Measurements from ENCODE around the gene CD46.
"Not testable (repeated sequence)": the region's sequence is repeated elsewhere in the genome, so short reads cannot be mapped to it uniquely, and the experiment has no call there.

Gene CD46

DNA sequence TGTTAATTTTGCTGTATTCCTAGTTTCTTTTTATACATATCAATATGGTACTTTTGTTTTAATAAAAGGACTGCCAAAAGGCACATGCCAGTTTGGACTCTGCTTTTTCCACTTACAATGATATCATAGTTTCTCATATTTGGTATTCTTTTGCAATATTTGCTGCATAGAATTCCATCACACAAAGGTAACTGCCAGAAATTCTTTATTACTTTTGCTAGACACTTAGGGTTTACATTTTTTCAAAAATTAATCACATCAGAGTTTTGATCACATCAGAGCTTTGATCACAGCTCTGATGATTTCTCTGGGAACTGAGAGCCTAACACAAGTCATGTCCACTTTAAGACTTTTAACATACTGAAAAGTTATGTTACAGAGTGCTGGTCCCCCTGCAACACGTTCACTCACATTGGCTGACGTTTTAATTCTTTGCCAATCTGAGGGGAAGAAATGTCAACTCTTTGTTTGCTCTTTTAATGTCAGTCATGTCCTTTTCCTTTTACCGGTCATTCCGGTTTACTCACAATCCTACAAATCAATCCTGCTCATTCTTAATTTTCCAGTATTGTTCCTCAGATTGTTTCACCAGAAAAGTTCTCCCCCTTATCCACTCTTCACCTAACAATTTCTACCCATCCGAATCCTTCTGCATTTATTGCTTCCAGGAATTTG lies 1.1 kb upstream of the CD46 start:
- intact Hi-C loops (cut with DNase I): loop anchor here (5.0 kb wide), 2 partner anchors 47 to 117 kb away; no protein-coding TSS in a partner anchor
- DNase-seq: no peak

DNA sequence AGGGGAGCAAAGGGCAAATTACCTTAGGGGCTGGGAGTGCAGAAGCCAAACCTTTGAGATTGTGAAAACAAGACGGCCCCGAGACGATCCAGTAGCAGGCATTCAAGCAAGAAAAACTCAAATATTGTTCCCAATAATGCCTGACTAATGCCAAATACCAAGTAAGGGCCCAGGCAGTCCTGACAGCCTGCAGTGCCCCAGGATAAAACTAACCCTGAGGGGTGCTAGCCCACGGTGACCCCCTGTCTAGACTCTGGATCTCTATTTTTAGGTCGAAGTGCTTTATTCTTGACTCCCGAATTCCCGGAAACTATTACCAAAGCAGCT lies 428 bp upstream of the CD46 start:
- not testable (repeated sequence) for DNase-seq
- intact Hi-C loops (cut with DNase I): loop anchor here (5.0 kb wide), 2 partner anchors 46 to 116 kb away; no protein-coding TSS in a partner anchor

GRCh38 chr1:207752456-207752998 lies 673 bp downstream of the CD46 start:
- DNase-seq: peak in 1 of 10 donors; percentile 82
- intact Hi-C loops (cut with DNase I): loop anchor here (5.0 kb wide), 2 partner anchors 45 to 115 kb away; no protein-coding TSS in a partner anchor

DNA sequence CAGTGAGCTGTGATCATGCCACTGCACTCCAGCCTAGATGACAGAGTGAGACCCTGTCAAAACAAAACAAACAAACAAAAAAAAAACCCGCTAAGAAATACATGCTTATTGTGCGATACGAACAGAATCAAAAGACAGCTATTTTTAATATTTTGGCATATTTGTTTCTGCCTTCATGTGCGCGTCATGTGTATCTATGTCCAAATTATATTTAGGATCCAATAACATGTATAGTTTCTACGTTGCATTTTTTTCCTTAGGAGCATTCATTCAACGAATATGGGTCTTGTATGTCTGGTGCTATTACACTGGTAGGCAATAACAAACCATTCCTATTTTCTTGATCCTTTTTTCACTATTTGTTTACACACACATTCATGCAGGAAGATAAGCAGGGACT lies 1.8 kb downstream of the CD46 start:
- no peak for DNase-seq
- intact Hi-C loops (cut with DNase I): loop anchor here (5.0 kb wide), 2 partner anchors 44 to 114 kb away; no protein-coding TSS in a partner anchor

- no peak for DNase-seq
- intact Hi-C loops (cut with DNase I): loop anchor here (5.0 kb wide), 2 partner anchors 43 to 113 kb away; no protein-coding TSS in a partner anchor
Observed at GRCh38 chr1:207754011-207754410, 2.2 kb downstream of the CD46 start.

GRCh38 chr1:207754974-207755700 lies 3.3 kb downstream of the CD46 start:
- no peak for DNase-seq
- intact Hi-C loops (cut with DNase I): loop anchor here (5.0 kb wide), 2 partner anchors 42 to 112 kb away; no protein-coding TSS in a partner anchor

DNA sequence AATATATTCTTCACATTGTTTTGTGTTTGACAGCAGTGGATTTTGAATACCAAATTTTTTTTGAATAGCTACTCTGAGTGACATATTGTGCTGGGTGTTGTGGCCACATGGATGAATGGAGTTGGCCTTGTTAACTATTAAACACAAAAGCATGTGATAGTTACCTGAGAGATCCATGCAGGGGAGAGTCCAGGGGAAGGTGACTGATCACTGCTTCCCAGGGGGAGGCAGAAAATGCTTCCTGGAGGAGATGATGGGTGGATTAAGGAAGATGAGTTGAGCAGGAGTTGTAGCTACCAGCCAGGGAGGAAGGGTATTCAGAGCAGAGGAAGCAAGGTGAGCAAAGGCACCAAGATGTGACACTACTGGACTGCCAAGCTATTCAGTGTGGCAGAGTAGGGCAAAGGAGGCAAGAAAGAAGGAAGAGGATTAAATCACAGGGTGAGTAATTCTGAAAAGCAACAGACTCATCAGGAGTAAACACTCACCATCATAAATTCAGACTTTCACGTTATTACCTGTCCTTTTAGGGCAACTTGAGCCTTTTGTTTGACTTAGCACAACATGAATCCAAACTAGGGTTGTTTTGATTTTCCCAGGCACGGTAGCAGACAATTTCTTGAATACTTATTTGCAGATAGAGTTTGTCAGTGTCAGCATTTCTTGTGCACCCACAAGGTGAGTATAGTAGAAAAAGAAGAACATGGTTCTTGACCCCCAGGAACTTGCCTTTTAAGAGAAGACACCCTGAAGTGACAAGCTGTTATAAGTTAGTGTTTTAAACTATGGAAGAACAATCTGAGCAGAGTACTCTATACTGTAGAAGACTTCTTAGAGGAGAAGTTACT lies 4.2 kb downstream of the CD46 start:
- DNase-seq: no peak
- intact Hi-C loops (cut with DNase I): no loop called here

GRCh38 chr1:207762622-207763021 lies 10.8 kb downstream of the CD46 start:
- peak in 1 of 10 donors; percentile 75 for DNase-seq
- intact Hi-C loops (cut with DNase I): no loop called here

DNA sequence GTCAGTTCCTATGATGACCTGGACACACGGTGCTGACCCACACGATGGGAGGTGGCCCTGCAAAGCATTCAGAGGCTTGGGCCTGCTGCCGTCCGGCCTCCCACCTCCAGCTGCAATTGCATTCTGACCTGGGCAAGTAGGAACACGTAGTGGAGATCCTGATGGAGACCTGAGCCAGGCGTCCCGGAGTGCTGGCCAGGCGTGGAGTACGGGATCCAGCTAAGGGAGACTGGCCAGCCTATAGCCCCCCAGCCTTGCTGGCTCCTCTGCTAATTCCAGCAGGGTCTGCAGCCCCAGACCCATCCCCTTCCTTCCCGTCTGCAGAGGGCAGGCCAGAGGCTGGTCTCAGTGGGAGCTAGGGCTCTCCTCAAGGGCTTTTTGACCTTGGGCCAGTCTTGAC lies 11.2 kb downstream of the CD46 start:
- DNase-seq: peak in 1 of 10 donors; percentile 80
- intact Hi-C loops (cut with DNase I): no loop called here

DNA sequence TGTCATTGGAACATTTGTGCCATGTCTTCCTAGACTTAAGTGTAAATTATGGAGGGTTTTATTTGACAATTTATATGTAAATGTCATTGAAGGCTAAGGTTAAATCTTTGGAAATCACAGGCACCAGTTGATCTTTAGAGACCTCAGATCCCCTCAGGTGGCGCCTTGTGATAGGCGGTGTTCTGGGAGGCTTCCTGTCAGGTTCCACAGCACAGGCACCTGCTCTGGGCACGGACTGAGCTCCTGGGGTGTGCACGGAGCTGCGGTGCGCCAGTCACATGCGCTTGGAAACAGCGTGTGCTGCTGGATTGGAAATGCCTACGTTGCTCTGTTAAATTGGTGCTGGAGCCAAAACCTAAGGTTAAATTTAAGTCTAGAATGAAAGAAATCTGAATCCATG lies 12.1 kb downstream of the CD46 start:
- intact Hi-C loops (cut with DNase I): no loop called here
- no peak for DNase-seq

DNA sequence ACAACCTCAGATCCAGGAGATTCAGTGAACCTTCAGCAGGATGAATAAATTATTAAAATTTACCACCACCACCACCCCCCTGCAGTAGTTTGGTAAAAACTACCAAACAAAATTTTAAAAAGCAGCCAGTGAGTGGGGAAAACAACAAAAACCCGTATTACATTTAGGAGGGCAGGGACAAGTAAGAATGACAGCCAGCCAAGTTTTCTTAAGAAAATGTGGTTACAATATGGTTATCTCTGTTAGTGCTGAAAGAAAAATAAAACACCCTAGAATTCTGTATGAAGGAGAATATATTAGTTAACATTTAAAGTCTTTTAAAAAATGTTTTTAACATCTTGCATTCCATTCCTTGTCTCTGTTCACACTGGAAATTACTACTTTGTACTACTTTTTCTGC lies 14.7 kb downstream of the CD46 start:
- intact Hi-C loops (cut with DNase I): no loop called here
- DNase-seq: no peak

DNA sequence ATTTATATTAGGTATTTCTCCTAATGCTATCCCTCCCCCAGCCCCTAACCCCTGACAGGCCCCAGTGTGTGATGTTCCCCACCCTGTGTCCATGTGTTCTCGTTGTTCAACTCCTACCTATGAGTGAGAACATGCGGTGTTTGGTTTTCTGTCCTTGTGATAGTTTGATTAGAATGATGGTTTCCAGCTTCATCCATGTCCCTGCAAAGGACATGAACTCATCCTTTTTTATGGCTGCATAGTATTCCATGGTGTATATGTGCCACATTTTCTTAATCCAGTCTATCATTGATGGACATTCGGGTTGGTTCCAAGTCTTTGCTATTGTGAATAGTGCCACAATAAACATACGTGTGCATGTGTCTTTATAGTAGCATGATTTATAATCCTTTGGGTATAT lies 18.7 kb downstream of the CD46 start:
- intact Hi-C loops (cut with DNase I): not testable (repeated sequence)

DNA sequence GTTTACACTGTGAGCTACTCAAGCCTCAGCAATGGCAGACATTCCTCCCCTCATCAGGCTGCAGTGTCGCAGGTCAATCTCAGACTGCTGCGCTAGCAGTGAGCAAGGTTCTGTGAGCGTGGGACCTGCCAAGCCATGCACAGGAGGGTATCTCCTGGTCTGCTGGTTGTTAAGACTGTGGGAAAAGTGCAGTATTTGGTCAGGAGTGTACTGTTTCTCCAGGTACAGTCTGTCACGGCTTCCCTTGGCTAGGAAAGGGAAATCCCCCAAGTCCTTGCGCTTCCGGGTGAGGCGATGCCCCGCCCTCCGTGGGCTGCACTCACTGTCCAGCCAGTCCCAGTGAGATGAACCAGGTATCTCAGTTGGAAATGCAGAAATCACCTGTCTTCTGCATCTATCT lies 24.2 kb downstream of the CD46 start:
- DNase-seq: peak in 1 of 10 donors; percentile 32
- intact Hi-C loops (cut with DNase I): not testable (repeated sequence)

More for the DNA sequence above, 18.7 kb downstream of the CD46 start:
- DNase-seq: not testable (repeated sequence)

DNA sequence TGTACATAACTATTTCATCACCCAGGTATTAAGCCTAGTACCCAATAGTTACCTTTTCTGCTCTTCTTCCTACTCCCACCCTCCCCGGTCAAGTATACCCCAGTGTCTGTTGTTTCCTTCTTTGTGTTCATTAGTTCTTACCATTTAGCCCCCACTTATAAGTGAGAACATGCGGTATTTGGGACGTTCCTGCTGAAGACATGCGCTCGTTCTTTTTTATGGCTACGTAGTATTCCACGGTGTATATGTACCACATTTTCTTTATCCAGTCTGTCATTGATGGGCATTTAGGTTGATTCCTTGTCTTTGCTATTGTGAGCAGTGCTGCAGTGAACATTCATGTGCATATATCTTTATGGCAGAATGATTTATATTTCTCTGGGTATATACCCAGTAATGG lies 25.6 kb downstream of the CD46 start:
- intact Hi-C loops (cut with DNase I): not testable (repeated sequence)

GRCh38 chr1:207779008-207779407 lies 27.2 kb downstream of the CD46 start:
- intact Hi-C loops (cut with DNase I): no loop called here
- DNase-seq: no peak

More for the DNA sequence above, 25.6 kb downstream of the CD46 start:
- not testable (repeated sequence) for DNase-seq

DNA sequence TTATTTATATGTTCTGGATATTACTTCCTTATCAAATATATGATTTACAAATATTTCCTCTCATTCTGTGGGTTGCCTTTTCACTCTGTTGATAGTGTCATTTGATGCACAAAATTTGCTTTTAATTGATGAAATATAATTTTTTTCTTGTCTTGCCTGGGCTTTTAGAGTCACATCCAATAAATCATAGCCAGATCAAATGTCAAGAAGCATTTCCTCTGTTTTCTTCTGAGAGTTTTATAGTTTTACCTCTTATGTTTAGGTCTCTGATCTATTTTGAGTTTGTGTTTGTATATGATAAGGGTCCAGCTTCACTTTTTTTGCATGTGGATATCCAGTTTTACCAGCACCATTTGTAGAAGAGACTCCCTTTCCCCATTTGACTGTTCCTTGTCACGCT lies 29.5 kb downstream of the CD46 start:
- intact Hi-C loops (cut with DNase I): no loop called here

DNA sequence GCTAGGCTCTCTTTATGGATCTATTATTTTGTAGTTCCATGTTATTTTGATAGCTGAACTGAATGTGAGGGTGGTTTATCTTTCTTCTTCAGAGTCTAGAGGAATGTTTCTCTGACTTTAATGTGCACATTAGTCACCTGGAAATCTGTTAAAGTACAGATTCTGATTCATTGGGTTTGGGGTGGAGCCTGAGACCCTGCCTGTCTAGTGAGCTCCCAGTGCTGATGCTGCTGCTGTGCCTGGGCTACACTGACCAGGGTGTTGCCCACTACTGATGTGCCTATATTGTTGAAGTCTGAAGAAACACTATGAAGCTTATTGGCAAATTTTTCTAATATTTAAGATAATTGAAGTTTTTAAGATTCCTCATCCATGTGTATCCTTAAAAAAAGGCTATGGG lies 35.9 kb downstream of the CD46 start:
- DNase-seq: peak in 1 of 10 donors; percentile 52
- intact Hi-C loops (cut with DNase I): no loop called here

More for the DNA sequence above, 29.5 kb downstream of the CD46 start:
- no peak for DNase-seq

DNA sequence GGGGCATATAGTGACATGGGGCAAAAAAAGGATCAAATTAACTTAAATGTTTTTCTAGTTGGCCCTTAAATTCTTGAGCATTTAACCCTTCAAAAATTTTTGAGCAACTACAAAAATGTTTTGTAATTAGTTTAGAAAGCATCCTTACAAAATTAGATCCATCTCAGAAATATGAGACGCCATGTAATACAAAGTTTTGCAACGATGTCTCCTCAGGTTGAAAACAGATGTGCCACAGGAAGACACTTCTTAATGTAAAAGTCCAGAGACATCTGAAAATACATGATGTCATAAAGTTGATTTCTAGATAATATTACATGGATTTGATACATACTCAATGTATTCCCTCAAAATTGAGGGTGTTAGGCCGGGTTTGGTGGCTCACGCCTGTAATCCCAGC lies 37.5 kb downstream of the CD46 start:
- DNase-seq: no peak
- intact Hi-C loops (cut with DNase I): no loop called here

DNA sequence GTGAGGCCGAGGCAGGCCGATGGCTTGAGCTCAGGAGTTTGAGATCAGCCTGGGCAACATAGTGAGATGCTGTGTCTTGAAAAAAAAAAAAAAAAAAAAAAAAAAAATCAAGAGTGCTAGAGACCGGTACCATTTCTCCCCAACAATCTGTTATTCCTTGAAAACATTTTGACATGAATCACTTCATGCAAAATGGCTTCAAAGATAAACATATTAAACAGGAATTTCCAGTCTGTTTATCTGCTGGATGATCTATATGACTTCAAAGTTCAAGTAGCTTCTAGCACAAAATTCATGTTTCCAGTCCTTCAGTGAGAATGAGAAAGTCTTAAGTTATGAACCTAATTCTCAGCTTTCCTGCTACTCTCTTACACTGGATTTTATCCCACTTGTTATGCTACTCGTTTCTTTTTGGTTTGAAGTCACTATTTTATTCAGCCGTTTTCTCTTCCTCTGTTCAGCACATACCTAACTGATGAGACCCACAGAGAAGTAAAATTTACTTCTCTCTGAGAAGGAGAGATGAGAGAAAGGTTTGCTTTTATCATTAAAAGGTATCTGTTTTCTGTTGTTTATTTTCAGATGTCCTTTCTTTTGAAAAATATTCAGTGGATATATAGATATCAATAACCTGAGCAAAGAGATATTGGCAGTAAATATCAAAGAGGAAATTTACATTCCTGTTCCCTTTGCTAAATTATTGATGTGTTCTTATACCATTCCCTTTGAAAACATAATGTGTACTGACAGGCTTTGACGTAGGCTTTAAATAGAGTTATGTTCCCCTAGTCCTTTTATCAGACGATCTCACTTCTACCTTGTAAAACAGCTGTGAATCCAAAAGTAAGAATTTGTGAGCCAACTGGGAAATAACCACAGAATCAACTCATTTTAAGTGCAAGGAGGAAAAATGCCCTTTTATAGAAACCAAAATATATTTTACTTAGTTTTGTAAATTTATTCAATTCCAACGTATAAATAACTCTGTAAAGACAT lies 38.2 kb downstream of the CD46 start:
- intact Hi-C loops (cut with DNase I): no loop called here
- DNase-seq: no peak
